ENCODE measurements around the gene CLIC3.

- TF ChIP-seq CTCF (IDR thresholded peaks at IDR 0.05) (no peak), POLR2A (IDR thresholded peaks at IDR 0.05) (no peak)
Observed at GRCh38 chr9:137006116-137007003, 10.0 kb upstream of the CLIC3 start.
